ENCODE measurements around the gene MYLK.

DNA sequence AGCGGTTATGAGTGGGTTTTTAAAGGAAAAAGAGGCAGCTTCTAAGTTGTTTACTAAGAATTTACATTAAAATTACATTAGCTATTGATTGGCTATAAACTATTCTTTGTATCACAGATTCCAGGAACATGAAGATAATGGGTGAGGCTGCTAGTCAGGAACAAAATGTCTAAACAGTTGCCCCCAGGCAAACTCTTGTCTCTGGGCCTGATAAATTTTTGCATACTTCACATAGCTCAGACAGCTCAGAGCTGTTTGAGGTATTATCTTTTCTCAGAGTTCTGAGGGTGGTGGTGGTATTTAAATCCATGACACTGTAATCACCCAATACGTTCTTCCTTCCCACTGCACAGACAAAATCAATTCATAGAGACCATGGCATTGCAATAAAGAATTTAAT, 297.2 kb downstream of the MYLK start:
- TF ChIP-seq, protein P1, sequence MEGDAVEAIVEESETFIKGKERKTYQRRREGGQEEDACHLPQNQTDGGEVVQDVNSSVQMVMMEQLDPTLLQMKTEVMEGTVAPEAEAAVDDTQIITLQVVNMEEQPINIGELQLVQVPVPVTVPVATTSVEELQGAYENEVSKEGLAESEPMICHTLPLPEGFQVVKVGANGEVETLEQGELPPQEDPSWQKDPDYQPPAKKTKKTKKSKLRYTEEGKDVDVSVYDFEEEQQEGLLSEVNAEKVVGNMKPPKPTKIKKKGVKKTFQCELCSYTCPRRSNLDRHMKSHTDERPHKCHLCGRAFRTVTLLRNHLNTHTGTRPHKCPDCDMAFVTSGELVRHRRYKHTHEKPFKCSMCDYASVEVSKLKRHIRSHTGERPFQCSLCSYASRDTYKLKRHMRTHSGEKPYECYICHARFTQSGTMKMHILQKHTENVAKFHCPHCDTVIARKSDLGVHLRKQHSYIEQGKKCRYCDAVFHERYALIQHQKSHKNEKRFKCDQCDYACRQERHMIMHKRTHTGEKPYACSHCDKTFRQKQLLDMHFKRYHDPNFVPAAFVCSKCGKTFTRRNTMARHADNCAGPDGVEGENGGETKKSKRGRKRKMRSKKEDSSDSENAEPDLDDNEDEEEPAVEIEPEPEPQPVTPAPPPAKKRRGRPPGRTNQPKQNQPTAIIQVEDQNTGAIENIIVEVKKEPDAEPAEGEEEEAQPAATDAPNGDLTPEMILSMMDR (IDR thresholded peaks at IDR 0.05) = no peak
- TF ChIP-seq POLR2A (IDR thresholded peaks at IDR 0.05) (no peak), EP300 (IDR thresholded peaks at IDR 0.05) (no peak)
